ENCODE results near the gene DLGAP1. TPM values are rescaled to one million over a fixed set of nuclear protein-coding genes. Genes with fewer than 3 reads are reported as not detected.
"Not testable (repeated sequence)": the region's sequence is repeated elsewhere in the genome, so short reads cannot be mapped to it uniquely, and the experiment has no call there.

Gene DLGAP1
- polyA plus RNA-seq, 1 donor from 2014 or later: 4.5 TPM

DNA sequence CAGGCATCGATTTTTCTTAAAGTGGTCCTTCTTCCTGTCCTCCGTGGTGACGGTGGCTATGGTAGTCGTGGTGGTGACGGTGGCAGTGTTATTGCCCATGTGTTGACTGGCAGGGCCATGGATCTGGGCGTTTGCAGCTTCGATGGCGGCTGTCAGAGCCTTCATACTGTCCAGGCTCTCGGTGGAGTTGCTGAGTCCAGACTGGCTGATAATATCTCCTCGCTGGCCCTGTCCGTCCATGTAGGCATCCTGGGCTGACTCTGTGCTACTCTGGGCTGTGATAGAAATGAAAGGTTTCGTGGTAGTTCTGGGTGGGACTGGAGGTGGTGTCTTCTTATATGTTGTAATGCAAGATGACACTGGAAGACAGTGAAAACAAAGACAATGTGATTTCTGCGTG lies 873.2 kb downstream of the DLGAP1 start:
- Histone ChIP-seq H3K9me2 (ENCODE audit: insufficient read depth, low read length) (no peaks in the 10 kb centered on the region), H4K20me1 (ENCODE audit: insufficient read depth) (no peaks in the 10 kb centered on the region), H3K9me3 (ENCODE audit: low read length) (no peaks in the 10 kb centered on the region), H2AFZ (ENCODE audit: low read depth, low read length) (no peak overlapping the region), H3K4me3 (ENCODE audit: low read length) (no peak overlapping the region), H3K36me3 (ENCODE audit: insufficient read depth, low read length) (no peaks in the 10 kb centered on the region), H3K79me2 (replicated peaks; ENCODE audit: insufficient read depth, low read length) (no peaks in the 10 kb centered on the region), H3F3A (ENCODE audit: insufficient read depth, low read length, poor library complexity, severe bottlenecking) (no peaks in the 10 kb centered on the region), H3K27me3 (ENCODE audit: insufficient read depth, low read depth, low read length) (no peaks in the 10 kb centered on the region), H3K9ac (ENCODE audit: low read length) (no peak overlapping the region), H3K27ac (ENCODE audit: low read length) (no peak overlapping the region), H3K4me2 (ENCODE audit: low read length) (no peak overlapping the region)
- TF ChIP-seq RAD21 (conservative IDR thresholded peaks at IDR 0.05) (no peak), EZH2 (IDR thresholded peaks at IDR 0.05; ENCODE audit: borderline replicate concordance, insufficient read depth, low read length, poor library complexity, severe bottlenecking) (no peak), TAF1 (IDR thresholded peaks at IDR 0.05; ENCODE audit: low read depth) (no peak), POLR2AphosphoS5 (IDR thresholded peaks at IDR 0.05) (no peak), SMC3 (conservative IDR thresholded peaks at IDR 0.05; ENCODE audit: poor library complexity) (no peak), MXI1 (conservative IDR thresholded peaks at IDR 0.05; ENCODE audit: poor library complexity, severe bottlenecking) (no peak), EP300 (conservative IDR thresholded peaks at IDR 0.05; ENCODE audit: poor library complexity, severe bottlenecking) (no peak)
- TF ChIP-seq, protein P1, sequence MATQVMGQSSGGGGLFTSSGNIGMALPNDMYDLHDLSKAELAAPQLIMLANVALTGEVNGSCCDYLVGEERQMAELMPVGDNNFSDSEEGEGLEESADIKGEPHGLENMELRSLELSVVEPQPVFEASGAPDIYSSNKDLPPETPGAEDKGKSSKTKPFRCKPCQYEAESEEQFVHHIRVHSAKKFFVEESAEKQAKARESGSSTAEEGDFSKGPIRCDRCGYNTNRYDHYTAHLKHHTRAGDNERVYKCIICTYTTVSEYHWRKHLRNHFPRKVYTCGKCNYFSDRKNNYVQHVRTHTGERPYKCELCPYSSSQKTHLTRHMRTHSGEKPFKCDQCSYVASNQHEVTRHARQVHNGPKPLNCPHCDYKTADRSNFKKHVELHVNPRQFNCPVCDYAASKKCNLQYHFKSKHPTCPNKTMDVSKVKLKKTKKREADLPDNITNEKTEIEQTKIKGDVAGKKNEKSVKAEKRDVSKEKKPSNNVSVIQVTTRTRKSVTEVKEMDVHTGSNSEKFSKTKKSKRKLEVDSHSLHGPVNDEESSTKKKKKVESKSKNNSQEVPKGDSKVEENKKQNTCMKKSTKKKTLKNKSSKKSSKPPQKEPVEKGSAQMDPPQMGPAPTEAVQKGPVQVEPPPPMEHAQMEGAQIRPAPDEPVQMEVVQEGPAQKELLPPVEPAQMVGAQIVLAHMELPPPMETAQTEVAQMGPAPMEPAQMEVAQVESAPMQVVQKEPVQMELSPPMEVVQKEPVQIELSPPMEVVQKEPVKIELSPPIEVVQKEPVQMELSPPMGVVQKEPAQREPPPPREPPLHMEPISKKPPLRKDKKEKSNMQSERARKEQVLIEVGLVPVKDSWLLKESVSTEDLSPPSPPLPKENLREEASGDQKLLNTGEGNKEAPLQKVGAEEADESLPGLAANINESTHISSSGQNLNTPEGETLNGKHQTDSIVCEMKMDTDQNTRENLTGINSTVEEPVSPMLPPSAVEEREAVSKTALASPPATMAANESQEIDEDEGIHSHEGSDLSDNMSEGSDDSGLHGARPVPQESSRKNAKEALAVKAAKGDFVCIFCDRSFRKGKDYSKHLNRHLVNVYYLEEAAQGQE (IDR thresholded peaks at IDR 0.05; ENCODE audit: borderline replicate concordance): no peak
- TF ChIP-seq, protein P2, sequence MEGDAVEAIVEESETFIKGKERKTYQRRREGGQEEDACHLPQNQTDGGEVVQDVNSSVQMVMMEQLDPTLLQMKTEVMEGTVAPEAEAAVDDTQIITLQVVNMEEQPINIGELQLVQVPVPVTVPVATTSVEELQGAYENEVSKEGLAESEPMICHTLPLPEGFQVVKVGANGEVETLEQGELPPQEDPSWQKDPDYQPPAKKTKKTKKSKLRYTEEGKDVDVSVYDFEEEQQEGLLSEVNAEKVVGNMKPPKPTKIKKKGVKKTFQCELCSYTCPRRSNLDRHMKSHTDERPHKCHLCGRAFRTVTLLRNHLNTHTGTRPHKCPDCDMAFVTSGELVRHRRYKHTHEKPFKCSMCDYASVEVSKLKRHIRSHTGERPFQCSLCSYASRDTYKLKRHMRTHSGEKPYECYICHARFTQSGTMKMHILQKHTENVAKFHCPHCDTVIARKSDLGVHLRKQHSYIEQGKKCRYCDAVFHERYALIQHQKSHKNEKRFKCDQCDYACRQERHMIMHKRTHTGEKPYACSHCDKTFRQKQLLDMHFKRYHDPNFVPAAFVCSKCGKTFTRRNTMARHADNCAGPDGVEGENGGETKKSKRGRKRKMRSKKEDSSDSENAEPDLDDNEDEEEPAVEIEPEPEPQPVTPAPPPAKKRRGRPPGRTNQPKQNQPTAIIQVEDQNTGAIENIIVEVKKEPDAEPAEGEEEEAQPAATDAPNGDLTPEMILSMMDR (IDR thresholded peaks at IDR 0.05; ENCODE audit: poor library complexity, severe bottlenecking): no peak

DNA sequence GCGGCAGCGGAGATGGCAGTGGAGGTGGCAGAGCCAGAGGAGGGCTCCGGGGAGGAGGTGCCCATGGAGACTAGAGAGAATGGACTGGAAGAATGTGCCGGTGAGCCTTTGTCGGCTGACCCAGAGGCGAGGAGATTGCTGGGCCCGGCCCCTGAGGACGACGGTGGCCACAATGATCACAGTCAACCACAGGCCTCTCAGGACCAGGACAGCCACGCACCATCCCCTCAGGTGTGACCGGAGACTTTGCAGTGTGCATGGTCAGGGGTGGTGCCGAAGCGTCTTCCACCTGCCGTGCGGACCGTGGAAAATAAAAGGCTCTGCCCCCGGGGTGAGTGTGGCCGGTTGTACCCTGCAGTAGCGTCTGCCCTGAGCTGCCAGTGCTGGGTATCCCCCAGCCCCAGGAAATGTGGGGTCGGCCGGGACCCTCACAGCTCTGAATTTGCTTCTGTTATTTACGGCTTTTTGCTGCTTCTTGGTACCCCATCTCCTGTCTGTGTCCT lies 874.5 kb downstream of the DLGAP1 start:
- H3K36me3 ChIP-seq (ENCODE audit: insufficient read depth, low read length); H3K4me2 ChIP-seq (ENCODE audit: low read length); H3K9me2 ChIP-seq (ENCODE audit: insufficient read depth, low read length): not testable (repeated sequence)

DNA sequence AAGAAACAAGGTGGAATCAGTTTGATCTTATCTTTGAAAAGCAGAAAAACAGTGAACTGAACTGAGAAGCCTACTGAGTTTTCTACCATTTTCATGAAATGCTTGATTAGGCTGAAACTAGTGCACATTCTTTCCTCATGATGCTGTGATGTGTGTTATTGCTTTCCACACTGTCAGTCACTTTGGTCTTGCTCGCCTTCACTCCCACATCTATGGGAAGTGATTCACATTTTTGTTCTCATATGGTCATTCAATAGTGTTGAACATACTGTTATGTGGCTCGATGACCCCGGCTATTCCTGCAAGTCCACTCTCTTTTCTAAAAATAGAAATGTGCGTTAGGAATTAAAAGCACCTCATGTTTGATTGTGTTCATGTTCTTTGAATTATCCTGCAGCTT lies 875.4 kb downstream of the DLGAP1 start:
- H3K27ac ChIP-seq (ENCODE audit: low read length): no peak overlapping the region
- no peaks in the 10 kb centered on the region for H3K36me3 ChIP-seq (ENCODE audit: insufficient read depth, low read length)
- H3K79me2 ChIP-seq (replicated peaks; ENCODE audit: insufficient read depth, low read length): no peaks in the 10 kb centered on the region
- no peak overlapping the region for H3K9ac ChIP-seq (ENCODE audit: low read length)
- H4K20me1 ChIP-seq (ENCODE audit: insufficient read depth): no peaks in the 10 kb centered on the region
- H3K9me2 ChIP-seq (ENCODE audit: insufficient read depth, low read length): no peaks in the 10 kb centered on the region
- H3K4me3 ChIP-seq (ENCODE audit: low read length): no peak overlapping the region
- H3K27me3 ChIP-seq (ENCODE audit: insufficient read depth, low read depth, low read length): no peaks in the 10 kb centered on the region
- H3F3A ChIP-seq (ENCODE audit: insufficient read depth, low read length, poor library complexity, severe bottlenecking): no peaks in the 10 kb centered on the region
- TF ChIP-seq, protein P1 (IDR thresholded peaks at IDR 0.05; ENCODE audit: borderline replicate concordance): no peak
- TF ChIP-seq SMC3 (conservative IDR thresholded peaks at IDR 0.05; ENCODE audit: poor library complexity): no peak
- no peak for TF ChIP-seq RAD21 (conservative IDR thresholded peaks at IDR 0.05)
- TF ChIP-seq TAF1 (IDR thresholded peaks at IDR 0.05; ENCODE audit: low read depth): no peak
- no peak for TF ChIP-seq EP300 (conservative IDR thresholded peaks at IDR 0.05; ENCODE audit: poor library complexity, severe bottlenecking)
- TF ChIP-seq POLR2AphosphoS5 (IDR thresholded peaks at IDR 0.05): no peak
- TF ChIP-seq MXI1 (conservative IDR thresholded peaks at IDR 0.05; ENCODE audit: poor library complexity, severe bottlenecking): no peak
- TF ChIP-seq, protein P2 (IDR thresholded peaks at IDR 0.05; ENCODE audit: poor library complexity, severe bottlenecking): no peak
- TF ChIP-seq EZH2 (IDR thresholded peaks at IDR 0.05; ENCODE audit: borderline replicate concordance, insufficient read depth, low read length, poor library complexity, severe bottlenecking): no peak
- no peak overlapping the region for H2AFZ ChIP-seq (ENCODE audit: low read depth, low read length)
- H3K9me3 ChIP-seq (ENCODE audit: low read length): no peaks in the 10 kb centered on the region
- no peak overlapping the region for H3K4me2 ChIP-seq (ENCODE audit: low read length)

More for the DNA sequence above, 874.5 kb downstream of the DLGAP1 start:
- H4K20me1 ChIP-seq (ENCODE audit: insufficient read depth); H3F3A ChIP-seq (ENCODE audit: insufficient read depth, low read length, poor library complexity, severe bottlenecking); H3K27ac ChIP-seq (ENCODE audit: low read length); H2AFZ ChIP-seq (ENCODE audit: low read depth, low read length); H3K27me3 ChIP-seq (ENCODE audit: insufficient read depth, low read depth, low read length); H3K9me3 ChIP-seq (ENCODE audit: low read length); H3K9ac ChIP-seq (ENCODE audit: low read length); H3K4me3 ChIP-seq (ENCODE audit: low read length); H3K79me2 ChIP-seq (replicated peaks; ENCODE audit: insufficient read depth, low read length): not testable (repeated sequence)

All from neural cell (in vitro differentiated cells).